ENCODE results near the gene BRMS1.

BRMS1 gene

DNA sequence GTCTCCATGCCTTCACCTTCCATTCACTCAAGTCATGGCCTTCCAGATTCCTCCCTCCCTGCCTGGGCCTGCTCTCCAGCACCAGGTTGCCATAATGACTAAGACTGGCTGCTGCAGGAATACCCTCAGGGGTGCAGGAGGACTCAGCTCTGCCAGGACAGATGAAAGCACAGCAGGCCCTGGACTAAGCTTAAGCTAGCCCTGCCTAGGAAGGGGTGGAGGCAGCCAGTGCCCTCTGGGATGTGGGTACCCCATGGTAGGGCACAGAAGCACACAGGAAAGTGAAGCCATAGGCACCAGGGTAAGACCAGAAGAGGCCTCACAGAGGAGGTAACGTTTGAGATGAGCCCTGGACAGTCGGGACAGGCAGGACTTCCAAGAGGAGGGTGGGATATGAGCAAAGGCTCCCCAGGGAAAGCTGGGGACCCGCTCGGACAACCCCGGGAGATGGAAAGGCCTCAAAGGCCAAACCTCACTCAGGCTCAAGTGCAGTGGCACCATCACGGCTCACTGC is 5.7 kb downstream of the BRMS1 start:
- DNase-seq (ENCODE audit: low read depth, low spot score) = no peak
- H3K4me3 ChIP-seq (ENCODE audit: low read length) = no peak overlapping the region

GRCh38 chr11:66338276-66339161 is 6.4 kb downstream of the BRMS1 start:
- no peak for DNase-seq (ENCODE audit: low read depth, low spot score)
- no peak overlapping the region for H3K4me3 ChIP-seq (ENCODE audit: low read length)

DNA sequence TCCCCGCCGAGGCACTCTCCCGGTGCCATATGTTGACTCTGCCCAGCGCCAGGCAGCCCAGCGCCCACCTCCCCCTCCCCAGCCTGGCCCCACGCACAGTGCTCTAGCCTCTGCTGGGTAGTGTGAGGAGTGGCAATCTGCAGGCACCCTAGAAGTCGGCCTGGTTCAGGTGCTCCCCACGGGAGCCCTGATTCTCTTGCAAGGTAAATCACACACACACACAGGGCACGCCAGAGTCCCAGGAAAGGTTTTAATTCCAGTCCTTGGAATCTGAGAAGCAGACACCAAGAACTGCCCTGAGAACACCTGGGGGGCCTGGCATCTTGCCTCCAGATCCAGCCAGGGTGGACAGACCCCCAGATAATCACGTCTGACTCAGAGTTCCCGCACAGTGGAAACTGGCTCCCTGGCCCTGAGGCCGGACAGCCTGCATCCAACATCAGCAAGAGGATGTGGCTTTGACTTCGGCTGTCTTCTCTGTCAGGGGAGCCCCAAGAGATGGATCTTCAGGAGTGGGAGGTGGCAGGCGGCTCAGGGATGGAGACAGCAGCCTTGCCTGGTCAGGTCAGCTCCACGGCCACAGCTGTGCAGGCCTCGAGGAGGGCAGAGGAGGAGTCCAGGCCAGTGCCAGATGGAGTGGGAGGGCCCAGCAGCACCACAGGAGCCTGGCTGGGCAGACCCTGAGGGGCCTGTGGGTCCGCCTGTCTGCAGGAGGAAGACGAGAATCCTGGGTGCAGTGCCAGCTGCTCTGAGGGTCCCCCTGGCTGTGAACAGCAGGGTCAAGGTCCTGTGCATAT is 7.6 kb downstream of the BRMS1 start:
- DNase-seq (ENCODE audit: low read depth, low spot score) = no peak
- no peak overlapping the region for H3K4me3 ChIP-seq (ENCODE audit: low read length)

DNA sequence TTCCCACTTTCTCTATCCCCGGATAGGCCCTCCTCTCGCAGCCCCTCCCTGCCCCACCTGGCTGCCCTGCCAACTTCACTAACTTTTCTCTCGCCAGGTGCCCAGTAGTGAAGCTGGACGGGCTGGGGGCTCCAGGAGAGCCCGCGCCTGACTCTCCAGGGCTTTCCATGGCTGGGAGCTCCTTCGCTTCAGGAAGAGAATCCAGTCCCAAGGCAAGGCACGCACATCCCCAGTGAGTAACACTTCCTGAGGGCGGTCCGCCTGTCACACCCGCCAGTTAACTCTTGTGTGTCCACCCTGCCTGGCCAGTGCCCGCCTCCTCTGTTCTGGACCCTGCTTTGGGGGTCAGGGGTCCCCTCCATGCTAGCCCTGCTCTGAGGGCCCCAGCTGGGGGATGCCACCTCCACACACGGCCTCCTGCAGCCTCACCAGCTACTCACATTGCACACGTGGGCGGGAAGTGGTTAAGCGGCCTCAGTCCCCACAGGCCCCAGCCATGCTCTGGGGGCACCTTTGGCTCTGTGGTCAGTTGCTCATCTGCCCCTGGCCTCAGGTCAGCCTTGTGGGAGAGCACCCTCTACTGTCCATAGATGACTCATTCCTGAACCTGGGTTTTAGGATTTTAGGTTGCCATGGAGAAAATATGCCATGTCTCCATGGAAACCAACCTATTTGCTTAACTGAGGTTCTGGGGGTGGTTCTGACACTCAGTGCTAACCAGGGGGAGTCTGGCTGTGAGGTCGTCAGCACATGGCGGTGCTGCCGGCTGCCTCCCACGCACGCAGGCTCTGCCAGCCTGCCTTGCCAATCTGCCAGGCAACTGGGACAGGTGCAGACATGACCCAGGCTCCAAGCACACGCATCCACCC is 8.4 kb downstream of the BRMS1 start, which contains the start of gene RIN1:
Gene RIN1, minus strand, starts transcription at position 201 of the 869 bp plus-strand sequence. Its CDS starts 32 bp downstream, at position 169.
- no peak within 1 kb of the TSS for H3K4me3 ChIP-seq (ENCODE audit: low read length)
- no peak for DNase-seq (ENCODE audit: low read depth, low spot score)

- H3K4me3 ChIP-seq (ENCODE audit: low read length) = no peak overlapping the region
- DNase-seq (ENCODE audit: low read depth, low spot score) = no peak
Measured at GRCh38 chr11:66335531-66336233, 9.2 kb downstream of the BRMS1 start.

- H3K4me3 ChIP-seq (ENCODE audit: low read length) = no peak overlapping the region
- no peak for DNase-seq (ENCODE audit: low read depth, low spot score)
Measured at GRCh38 chr11:66334605-66335442, 10.1 kb downstream of the BRMS1 start.

DNA sequence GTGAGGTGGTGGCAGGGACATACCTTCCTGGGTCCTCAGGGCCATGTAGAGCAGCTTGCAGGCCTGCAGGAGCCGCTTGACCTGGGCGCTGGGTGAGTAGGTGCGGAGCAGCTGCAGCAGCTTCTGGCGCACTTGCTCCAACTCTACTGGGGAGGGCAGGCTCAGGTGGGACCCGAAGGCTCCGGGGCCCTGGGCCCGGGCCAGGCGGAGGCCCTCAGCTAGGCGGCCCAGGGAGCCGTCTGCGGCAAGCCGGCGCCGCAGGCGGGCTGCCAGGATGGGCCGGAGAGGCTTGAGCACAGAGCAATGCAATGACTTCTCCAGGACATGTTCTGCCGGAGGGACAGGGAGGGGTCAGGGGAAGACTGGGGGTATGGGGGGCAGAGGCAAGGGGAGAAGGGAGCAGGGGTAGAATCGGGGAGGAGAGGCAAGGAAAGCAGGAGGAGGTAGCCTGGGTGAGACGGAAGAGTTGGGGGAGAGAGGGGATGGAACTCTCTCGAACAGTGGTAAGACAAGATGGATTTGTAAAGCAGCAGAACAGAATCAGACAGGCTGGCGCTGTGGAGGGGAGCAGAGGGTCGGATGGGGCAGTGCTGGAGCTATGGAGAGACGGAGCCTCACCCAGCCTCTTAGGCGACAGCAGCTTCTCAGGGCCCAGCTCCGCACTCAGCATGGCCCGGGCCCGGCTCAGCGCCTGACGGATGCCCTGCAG is 10.9 kb downstream of the BRMS1 start:
- H3K4me3 ChIP-seq (ENCODE audit: low read length) = no peak overlapping the region
- no peak for DNase-seq (ENCODE audit: low read depth, low spot score)

GRCh38 chr11:66333220-66333877 is 11.6 kb downstream of the BRMS1 start:
- H3K4me3 ChIP-seq (ENCODE audit: low read length) = no peak overlapping the region
- no peak for DNase-seq (ENCODE audit: low read depth, low spot score)

- no peak overlapping the region for H3K4me3 ChIP-seq (ENCODE audit: low read length)
- no peak for DNase-seq (ENCODE audit: low read depth, low spot score)
Measured at GRCh38 chr11:66332371-66333219, 12.3 kb downstream of the BRMS1 start.

GRCh38 chr11:66331542-66332370 is 13.1 kb downstream of the BRMS1 start:
- H3K4me3 ChIP-seq (ENCODE audit: low read length) = no peak overlapping the region
- no peak for DNase-seq (ENCODE audit: low read depth, low spot score)

- H3K4me3 ChIP-seq (ENCODE audit: low read length) = no peak overlapping the region
- DNase-seq (ENCODE audit: low read depth, low spot score) = no peak
Measured at GRCh38 chr11:66330931-66331330, 14.0 kb downstream of the BRMS1 start.

DNA sequence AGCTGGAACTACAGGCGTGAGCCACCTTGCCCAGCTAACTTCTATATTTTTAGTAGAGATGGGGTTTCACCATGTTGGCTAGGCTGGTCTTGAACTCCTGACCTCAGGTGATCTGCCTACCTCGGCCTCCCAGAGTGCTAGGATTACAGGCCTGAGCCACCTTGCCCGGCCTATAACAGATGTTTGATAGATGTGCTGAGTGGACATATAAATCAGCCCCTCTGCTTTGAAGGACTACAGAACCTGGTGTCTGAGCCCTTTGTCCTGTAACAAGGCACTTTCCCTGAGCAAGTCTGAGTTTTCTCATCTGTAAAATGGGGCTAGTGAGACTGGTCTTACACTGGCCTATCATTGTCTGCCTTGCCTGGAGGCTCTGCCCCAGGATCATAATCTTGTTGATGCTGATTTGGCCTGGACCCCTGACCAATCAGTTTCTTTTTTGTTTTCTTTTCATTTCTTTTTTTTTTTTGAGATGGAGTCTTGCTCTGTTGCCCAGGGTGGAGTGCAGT is 15.7 kb downstream of the BRMS1 start:
- no peak for DNase-seq (ENCODE audit: low read depth, low spot score)

DNA sequence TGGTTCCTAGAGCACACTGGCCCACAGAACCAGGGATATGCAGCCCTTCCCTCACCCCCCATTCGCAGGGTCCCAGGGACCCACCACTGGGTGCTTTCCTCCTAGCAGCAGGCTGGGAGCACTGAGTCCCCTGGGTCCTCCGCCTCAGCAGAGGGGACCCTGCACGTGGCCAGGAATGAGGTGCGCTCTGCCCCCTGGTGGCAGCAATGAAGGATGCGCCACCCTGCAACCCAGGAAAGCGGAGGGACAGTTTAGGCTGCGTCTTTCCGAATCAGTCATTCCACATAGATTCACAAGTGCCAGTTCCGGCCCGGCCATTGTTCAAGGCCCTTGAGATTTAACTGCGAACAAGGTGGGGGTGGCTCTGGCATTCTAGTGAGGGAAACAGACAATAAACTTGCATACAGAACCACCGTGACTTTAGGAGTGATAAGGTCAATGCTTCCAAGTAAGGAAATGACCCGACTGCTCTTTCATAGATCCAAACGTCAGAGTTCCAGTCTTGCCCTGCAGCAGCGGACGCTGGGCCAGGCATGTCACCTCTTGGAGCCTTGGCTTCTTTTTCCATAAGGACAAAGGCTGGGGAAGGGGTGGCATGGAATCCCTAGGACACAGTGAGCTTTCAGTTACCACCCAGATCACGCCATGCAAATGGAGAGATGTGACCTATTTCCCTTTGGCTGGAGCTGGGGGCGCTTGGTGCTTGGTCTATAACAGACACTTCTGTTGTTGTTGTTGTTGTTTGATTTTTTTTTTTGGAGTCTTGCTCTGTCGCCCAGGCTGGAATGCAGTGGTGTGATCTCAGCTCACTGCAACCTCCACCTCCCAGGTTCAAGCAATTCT is 16.4 kb downstream of the BRMS1 start:
- peak; percentile 75 for DNase-seq (ENCODE audit: low read depth, low spot score)
- H3K4me3 ChIP-seq (ENCODE audit: low read length) = no peak overlapping the region

More for the DNA sequence above, 15.7 kb downstream of the BRMS1 start:
- H3K4me3 ChIP-seq (ENCODE audit: low read length) = no peak overlapping the region

- H3K4me3 ChIP-seq (ENCODE audit: low read length) = no peak overlapping the region
- DNase-seq (ENCODE audit: low read depth, low spot score) = no peak
Measured at GRCh38 chr11:66328031-66328301, 16.9 kb downstream of the BRMS1 start.
